ENCODE results near the gene MSL1.

DNA sequence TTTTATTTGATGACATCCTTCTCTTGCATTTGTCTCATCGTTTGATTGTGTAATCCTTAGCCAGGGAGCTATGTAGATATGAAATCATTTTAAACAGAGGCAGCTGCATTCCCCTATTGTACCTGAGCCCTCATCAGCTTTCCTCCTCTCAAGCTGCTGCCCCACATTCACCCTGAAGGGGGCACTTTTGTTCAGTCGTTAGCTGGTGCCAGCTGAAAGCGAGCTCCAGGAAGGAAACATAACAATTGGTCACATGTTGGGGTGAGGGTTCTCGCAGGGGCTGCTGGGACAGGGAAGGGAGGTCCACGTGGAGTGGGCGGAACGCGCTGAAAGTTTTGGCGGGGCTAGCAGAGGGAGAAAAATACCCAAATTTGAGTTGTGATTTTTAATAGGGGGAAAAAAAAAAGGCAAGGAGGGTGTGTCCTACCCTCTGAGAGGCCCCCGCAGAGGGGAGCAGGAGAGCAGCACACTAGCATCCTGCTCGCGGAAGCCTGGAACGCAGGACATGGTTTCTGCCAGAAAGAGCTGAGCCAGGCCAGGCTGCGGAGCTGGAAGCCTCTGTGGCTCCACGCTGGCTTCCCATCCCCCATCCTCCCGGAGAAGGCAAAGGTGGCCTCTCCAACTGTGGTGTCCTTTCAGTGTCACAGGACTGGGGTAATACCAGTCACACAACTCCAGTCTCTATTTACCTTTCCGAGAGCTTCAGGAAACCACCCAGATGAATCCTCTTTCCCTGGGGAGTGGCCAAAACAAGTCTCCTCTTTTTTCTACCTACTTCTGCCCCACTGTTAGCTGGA lies 8.5 kb upstream of the MSL1 start:
- TF ChIP-seq, protein P1, sequence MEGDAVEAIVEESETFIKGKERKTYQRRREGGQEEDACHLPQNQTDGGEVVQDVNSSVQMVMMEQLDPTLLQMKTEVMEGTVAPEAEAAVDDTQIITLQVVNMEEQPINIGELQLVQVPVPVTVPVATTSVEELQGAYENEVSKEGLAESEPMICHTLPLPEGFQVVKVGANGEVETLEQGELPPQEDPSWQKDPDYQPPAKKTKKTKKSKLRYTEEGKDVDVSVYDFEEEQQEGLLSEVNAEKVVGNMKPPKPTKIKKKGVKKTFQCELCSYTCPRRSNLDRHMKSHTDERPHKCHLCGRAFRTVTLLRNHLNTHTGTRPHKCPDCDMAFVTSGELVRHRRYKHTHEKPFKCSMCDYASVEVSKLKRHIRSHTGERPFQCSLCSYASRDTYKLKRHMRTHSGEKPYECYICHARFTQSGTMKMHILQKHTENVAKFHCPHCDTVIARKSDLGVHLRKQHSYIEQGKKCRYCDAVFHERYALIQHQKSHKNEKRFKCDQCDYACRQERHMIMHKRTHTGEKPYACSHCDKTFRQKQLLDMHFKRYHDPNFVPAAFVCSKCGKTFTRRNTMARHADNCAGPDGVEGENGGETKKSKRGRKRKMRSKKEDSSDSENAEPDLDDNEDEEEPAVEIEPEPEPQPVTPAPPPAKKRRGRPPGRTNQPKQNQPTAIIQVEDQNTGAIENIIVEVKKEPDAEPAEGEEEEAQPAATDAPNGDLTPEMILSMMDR (IDR thresholded peaks at IDR 0.05; ENCODE audit: low read length), result peak; percentile 93; the same call in 1 of the 2 replicates
- no peak for TF ChIP-seq EZH2 (IDR thresholded peaks at IDR 0.05; ENCODE audit: borderline replicate concordance, low read length)
